ENCODE data around the gene WDFY4.
A peak's percentile ranks its signal among the peaks of the same experiment; 100 is the strongest.

WDFY4 gene

DNA sequence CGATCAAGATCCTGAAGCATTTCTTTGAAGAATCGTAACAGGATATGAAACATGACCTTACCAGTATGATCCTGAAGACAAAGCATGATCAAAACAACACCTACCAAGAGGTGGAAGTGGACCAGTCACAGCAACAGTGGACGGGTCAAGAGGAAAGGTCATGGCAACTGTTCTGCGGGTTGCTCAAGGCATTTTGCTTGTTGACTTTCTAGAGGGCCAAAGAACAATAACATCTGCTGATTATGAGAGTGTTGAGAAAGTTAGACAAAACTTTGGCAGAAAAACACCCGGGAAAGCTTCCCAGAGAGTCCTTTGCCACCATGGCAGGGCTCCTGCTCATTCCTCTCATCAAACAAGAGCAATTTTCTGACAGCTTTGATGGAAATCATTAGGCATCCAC is 320.6 kb downstream of the WDFY4 start:
- no CpG with 5 or more reads among the region's 5 CpGs for WGBS, 2 donors (ENCODE audit: extremely low coverage in 2 of 2, insufficient read length in 2 of 2, insufficient replicate concordance in 1 of 2)
- no peak overlapping the region for H3K9ac ChIP-seq (ENCODE audit: low read depth, low read length, poor library complexity)

GRCh38 chr10:49007129-49007528 is 322.5 kb downstream of the WDFY4 start:
- Histone ChIP-seq H3K9me3 (replicated peaks in 1 of 2; ENCODE audit: control insufficient read depth in 2 of 2, insufficient read depth in 1 of 2, low read depth in 1 of 2, low read length in 2 of 2) (no peaks in the 10 kb centered on the region), H4K91ac (ENCODE audit: low read depth, low read length, poor library complexity) (no peak overlapping the region), H2BK5ac (ENCODE audit: low read length) (no peak overlapping the region), H3K9ac (ENCODE audit: low read depth, low read length, poor library complexity) (no peak overlapping the region), H3K23ac (ENCODE audit: low read depth, low read length, poor library complexity) (no peak overlapping the region), H2BK12ac (ENCODE audit: low read length) (no peak overlapping the region), H3K27ac (replicated peaks; ENCODE audit: low read length) (no peak overlapping the region), H3K4me1 (ENCODE audit: control insufficient read depth in 2 of 2, insufficient read depth in 1 of 2, low read depth in 1 of 2, low read length in 2 of 2) (no peaks in the 10 kb centered on the region), H2AK5ac (ENCODE audit: low read depth, low read length) (no peak overlapping the region), H3K4me3 (ENCODE audit: low read length in 2 of 2) (no peak overlapping the region), H4K8ac (ENCODE audit: low read depth, low read length) (no peak overlapping the region), H3K36me3 (replicated peaks in 1 of 2; ENCODE audit: control insufficient read depth in 2 of 2, insufficient read depth in 2 of 2, low read length in 2 of 2) (no peaks in the 10 kb centered on the region), H3K27me3 (ENCODE audit: control insufficient read depth in 3 of 3, insufficient read depth in 3 of 3, low read depth in 1 of 3, low read length in 3 of 3) (no peaks in the 10 kb centered on the region), H3K79me1 (ENCODE audit: low read depth, low read length) (no peaks in the 10 kb centered on the region), H3K18ac (ENCODE audit: low read length) (no peak overlapping the region), H3K4ac (ENCODE audit: low read length) (no peak overlapping the region), H3K14ac (ENCODE audit: low read length) (no peak overlapping the region), H2BK120ac (ENCODE audit: low read depth, low read length) (no peak overlapping the region), H2AFZ (ENCODE audit: low read length) (no peak overlapping the region), H3K4me2 (ENCODE audit: insufficient read depth, low read length, poor library complexity, severe bottlenecking) (no peak overlapping the region), H2BK15ac (ENCODE audit: low read length) (no peak overlapping the region)
- WGBS, 2 donors (ENCODE audit: extremely low coverage in 2 of 2, insufficient read length in 2 of 2, insufficient replicate concordance in 1 of 2): no CpG with 5 or more reads among the region's 5 CpGs
- no peak for DNase-seq (ENCODE audit: low spot score)

More for the DNA sequence above, 320.6 kb downstream of the WDFY4 start:
- H4K8ac ChIP-seq (ENCODE audit: low read depth, low read length): no peak overlapping the region
- no peak overlapping the region for H2BK120ac ChIP-seq (ENCODE audit: low read depth, low read length)
- H3K79me1 ChIP-seq (ENCODE audit: low read depth, low read length): no peaks in the 10 kb centered on the region
- no peak overlapping the region for H3K27ac ChIP-seq (replicated peaks; ENCODE audit: low read length)
- no peak overlapping the region for H3K14ac ChIP-seq (ENCODE audit: low read length)
- H3K4me1 ChIP-seq (ENCODE audit: control insufficient read depth in 2 of 2, insufficient read depth in 1 of 2, low read depth in 1 of 2, low read length in 2 of 2): peaks cover 2 to 4% of the 10 kb centered on the region in 2 donors
- H3K4me2 ChIP-seq (ENCODE audit: insufficient read depth, low read length, poor library complexity, severe bottlenecking): no peak overlapping the region
- H2AK5ac ChIP-seq (ENCODE audit: low read depth, low read length): no peak overlapping the region
- no peak overlapping the region for H4K91ac ChIP-seq (ENCODE audit: low read depth, low read length, poor library complexity)
- H3K23ac ChIP-seq (ENCODE audit: low read depth, low read length, poor library complexity): no peak overlapping the region
- H2BK5ac ChIP-seq (ENCODE audit: low read length): no peak overlapping the region
- H3K9me3 ChIP-seq (replicated peaks in 1 of 2; ENCODE audit: control insufficient read depth in 2 of 2, insufficient read depth in 1 of 2, low read depth in 1 of 2, low read length in 2 of 2): no peaks in the 10 kb centered on the region
- DNase-seq (ENCODE audit: low spot score): no peak
- no peak overlapping the region for H3K18ac ChIP-seq (ENCODE audit: low read length)
- H2AFZ ChIP-seq (ENCODE audit: low read length): no peak overlapping the region
- H2BK12ac ChIP-seq (ENCODE audit: low read length): no peak overlapping the region
- no peaks in the 10 kb centered on the region for H3K36me3 ChIP-seq (replicated peaks in 1 of 2; ENCODE audit: control insufficient read depth in 2 of 2, insufficient read depth in 2 of 2, low read length in 2 of 2)
- no peak overlapping the region for H3K4me3 ChIP-seq (ENCODE audit: low read length in 2 of 2)
- no peak overlapping the region for H2BK15ac ChIP-seq (ENCODE audit: low read length)
- no peak overlapping the region for H3K4ac ChIP-seq (ENCODE audit: low read length)
- no peaks in the 10 kb centered on the region for H3K27me3 ChIP-seq (ENCODE audit: control insufficient read depth in 3 of 3, insufficient read depth in 3 of 3, low read depth in 1 of 3, low read length in 3 of 3)

GRCh38 chr10:49008091-49008490 is 323.4 kb downstream of the WDFY4 start:
- H4K8ac ChIP-seq (ENCODE audit: low read depth, low read length): no peak overlapping the region
- no peak for DNase-seq (ENCODE audit: low spot score)
- H3K18ac ChIP-seq (ENCODE audit: low read length): no peak overlapping the region
- no peak overlapping the region for H3K9ac ChIP-seq (ENCODE audit: low read depth, low read length, poor library complexity)
- no peak overlapping the region for H3K4me3 ChIP-seq (ENCODE audit: low read length in 2 of 2)
- H2BK15ac ChIP-seq (ENCODE audit: low read length): no peak overlapping the region
- peaks cover 0 to 1% of the 10 kb centered on the region in 2 donors for H3K4me1 ChIP-seq (ENCODE audit: control insufficient read depth in 2 of 2, insufficient read depth in 1 of 2, low read depth in 1 of 2, low read length in 2 of 2)
- H3K9me3 ChIP-seq (replicated peaks in 1 of 2; ENCODE audit: control insufficient read depth in 2 of 2, insufficient read depth in 1 of 2, low read depth in 1 of 2, low read length in 2 of 2): no peaks in the 10 kb centered on the region
- H3K36me3 ChIP-seq (replicated peaks in 1 of 2; ENCODE audit: control insufficient read depth in 2 of 2, insufficient read depth in 2 of 2, low read length in 2 of 2): no peaks in the 10 kb centered on the region
- H3K79me1 ChIP-seq (ENCODE audit: low read depth, low read length): no peaks in the 10 kb centered on the region
- no peak overlapping the region for H3K4me2 ChIP-seq (ENCODE audit: insufficient read depth, low read length, poor library complexity, severe bottlenecking)
- H3K23ac ChIP-seq (ENCODE audit: low read depth, low read length, poor library complexity): peak overlapping the region; percentile 13
- no peak overlapping the region for H3K27ac ChIP-seq (replicated peaks; ENCODE audit: low read length)
- H2BK12ac ChIP-seq (ENCODE audit: low read length): no peak overlapping the region
- no peak overlapping the region for H2BK5ac ChIP-seq (ENCODE audit: low read length)
- H3K4ac ChIP-seq (ENCODE audit: low read length): no peak overlapping the region
- no peak overlapping the region for H2AFZ ChIP-seq (ENCODE audit: low read length)
- H2AK5ac ChIP-seq (ENCODE audit: low read depth, low read length): no peak overlapping the region
- no peak overlapping the region for H4K91ac ChIP-seq (ENCODE audit: low read depth, low read length, poor library complexity)
- H2BK120ac ChIP-seq (ENCODE audit: low read depth, low read length): no peak overlapping the region
- no peak overlapping the region for H3K14ac ChIP-seq (ENCODE audit: low read length)
- no peaks in the 10 kb centered on the region for H3K27me3 ChIP-seq (ENCODE audit: control insufficient read depth in 3 of 3, insufficient read depth in 3 of 3, low read depth in 1 of 3, low read length in 3 of 3)
- no CpG with 5 or more reads among the region's 1 CpG for WGBS, 2 donors (ENCODE audit: extremely low coverage in 2 of 2, insufficient read length in 2 of 2, insufficient replicate concordance in 1 of 2)

DNA sequence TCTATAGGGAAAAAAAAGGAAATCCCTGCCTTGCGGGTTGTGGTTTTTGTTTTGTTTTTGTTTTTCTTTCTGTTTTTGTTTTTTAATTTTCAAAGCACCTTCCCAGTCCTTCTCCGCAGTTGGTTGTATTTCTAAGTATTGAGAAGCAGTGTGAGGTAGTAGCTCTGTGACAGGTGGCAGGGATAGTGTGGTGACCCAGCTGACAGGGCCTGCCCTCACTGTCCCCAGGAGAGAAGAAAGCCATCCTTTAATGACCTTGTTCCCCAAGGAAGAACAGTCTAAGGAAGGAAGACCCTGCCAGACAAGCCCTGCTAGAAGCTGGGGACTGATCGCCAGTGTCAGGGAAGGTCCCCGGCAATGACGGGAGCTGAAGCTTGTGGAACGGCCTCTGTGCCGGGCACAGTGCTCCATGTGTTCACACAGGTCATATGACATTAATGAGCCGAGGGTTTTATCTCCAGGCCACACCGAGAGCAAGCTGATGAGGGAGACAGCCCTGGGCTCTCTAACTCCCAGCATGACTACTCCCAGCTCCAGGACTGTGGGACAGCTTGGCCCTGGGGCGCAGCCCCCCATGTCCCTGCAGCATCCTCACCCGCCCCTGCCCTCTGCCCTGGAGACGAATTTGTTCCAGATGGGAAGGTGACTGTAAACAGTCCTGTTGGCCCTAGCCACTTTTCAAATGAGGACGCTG is 324.0 kb downstream of the WDFY4 start:
- Histone ChIP-seq H3K4me1 (ENCODE audit: control insufficient read depth in 2 of 2, insufficient read depth in 1 of 2, low read depth in 1 of 2, low read length in 2 of 2) (peaks cover 0 to 1% of the 10 kb centered on the region in 2 donors), H3K27ac (replicated peaks; ENCODE audit: low read length) (no peak overlapping the region), H3K4me3 (ENCODE audit: low read length in 2 of 2) (no peak overlapping the region), H3K79me1 (ENCODE audit: low read depth, low read length) (no peaks in the 10 kb centered on the region), H3K9me3 (replicated peaks in 1 of 2; ENCODE audit: control insufficient read depth in 2 of 2, insufficient read depth in 1 of 2, low read depth in 1 of 2, low read length in 2 of 2) (no peaks in the 10 kb centered on the region), H2BK5ac (ENCODE audit: low read length) (no peak overlapping the region), H3K4me2 (ENCODE audit: insufficient read depth, low read length, poor library complexity, severe bottlenecking) (no peak overlapping the region), H3K18ac (ENCODE audit: low read length) (no peak overlapping the region), H2BK120ac (ENCODE audit: low read depth, low read length) (no peak overlapping the region), H3K36me3 (replicated peaks in 1 of 2; ENCODE audit: control insufficient read depth in 2 of 2, insufficient read depth in 2 of 2, low read length in 2 of 2) (no peaks in the 10 kb centered on the region), H3K14ac (ENCODE audit: low read length) (no peak overlapping the region), H3K27me3 (ENCODE audit: control insufficient read depth in 3 of 3, insufficient read depth in 3 of 3, low read depth in 1 of 3, low read length in 3 of 3) (no peaks in the 10 kb centered on the region), H2BK12ac (ENCODE audit: low read length) (no peak overlapping the region), H2AK5ac (ENCODE audit: low read depth, low read length) (no peak overlapping the region), H3K9ac (ENCODE audit: low read depth, low read length, poor library complexity) (no peak overlapping the region), H2BK15ac (ENCODE audit: low read length) (no peak overlapping the region), H2AFZ (ENCODE audit: low read length) (no peak overlapping the region), H4K8ac (ENCODE audit: low read depth, low read length) (no peak overlapping the region), H4K91ac (ENCODE audit: low read depth, low read length, poor library complexity) (no peak overlapping the region), H3K4ac (ENCODE audit: low read length) (no peak overlapping the region), H3K23ac (ENCODE audit: low read depth, low read length, poor library complexity) (no peak overlapping the region)
- no peak for DNase-seq (ENCODE audit: low spot score)
- WGBS, 2 donors (ENCODE audit: extremely low coverage in 2 of 2, insufficient read length in 2 of 2, insufficient replicate concordance in 1 of 2): no CpG with 5 or more reads among the region's 13 CpGs
